ENCODE measurements around the gene TMEM205.

TMEM205 gene

GRCh38 chr19:11299946-11300810 lies 45.9 kb downstream of the TMEM205 start:
- no peak for DNase-seq (ENCODE audit: low read depth in 2 of 2)

- no peak for DNase-seq (ENCODE audit: low read depth in 2 of 2)
Measured at GRCh38 chr19:11296264-11296663, 49.8 kb downstream of the TMEM205 start.

GRCh38 chr19:11295665-11296245 lies 50.3 kb downstream of the TMEM205 start, which contains the start of gene TSPAN16:
Gene TSPAN16, plus strand, starts transcription at chr19:11296160. Its CDS starts 138 bp downstream, at chr19:11296298.
- DNase-seq (ENCODE audit: low read depth in 2 of 2), result no peak

- no peak for DNase-seq (ENCODE audit: low read depth in 2 of 2)
Measured at GRCh38 chr19:11295180-11295579, 50.9 kb downstream of the TMEM205 start.

GRCh38 chr19:11293433-11294389 lies 52.4 kb downstream of the TMEM205 start:
- peak; percentile 74 to 80 for DNase-seq (ENCODE audit: low read depth in 2 of 2)

Measured in activated CD4-positive, alpha-beta T cell treated with anti-CD3 and anti-CD28 coated beads for 24 hours (primary cell).